Fibroblast of villous mesenchyme (primary cell): ENCODE measurements around the gene GTF3C6. TPM values are rescaled to one million over a fixed set of nuclear protein-coding genes. Genes with fewer than 3 reads are reported as not detected.

Source experiments
- total RNA-seq: library from RNA; depleted of rRNA; stranded (reverse); fragments of >200 nt; gene quantifications from 2 replicates; pipeline ENCODE4 v1.2.3, GENCODE V29; 2012

Gene GTF3C6
- total RNA-seq, 1 donor: 65.2 TPM

Other genes starting within 250 kb of the GTF3C6 start
- gene CDK19, start 143.2 kb upstream of the GTF3C6 start, total RNA-seq: 9.9 and 10.3 TPM in 2 replicates
- 80.5 and 123 TPM in 2 replicates for gene AMD1, start 83.9 kb upstream of the GTF3C6 start, total RNA-seq
- gene RPF2, start 23.3 kb downstream of the GTF3C6 start, total RNA-seq: 21.3 and 34.5 TPM in 2 replicates
- gene SLC16A10, start 128.8 kb downstream of the GTF3C6 start, total RNA-seq: not detected in 2 replicates